GM12891 (cell line): ENCODE data around the gene YWHAB.

Source experiments
- POLR2AphosphoS5 ChIP-seq: IDR thresholded peaks from 2 replicates; pipeline ENCODE4 v1.6.1; 2011; ENCODE audit warnings: low read depth, low read length, control low read depth
- TAF1 ChIP-seq: IDR thresholded peaks from 2 replicates; pipeline ENCODE4 v1.6.1; 2011; ENCODE audit warnings: low read depth, low read length, control low read depth

DNA sequence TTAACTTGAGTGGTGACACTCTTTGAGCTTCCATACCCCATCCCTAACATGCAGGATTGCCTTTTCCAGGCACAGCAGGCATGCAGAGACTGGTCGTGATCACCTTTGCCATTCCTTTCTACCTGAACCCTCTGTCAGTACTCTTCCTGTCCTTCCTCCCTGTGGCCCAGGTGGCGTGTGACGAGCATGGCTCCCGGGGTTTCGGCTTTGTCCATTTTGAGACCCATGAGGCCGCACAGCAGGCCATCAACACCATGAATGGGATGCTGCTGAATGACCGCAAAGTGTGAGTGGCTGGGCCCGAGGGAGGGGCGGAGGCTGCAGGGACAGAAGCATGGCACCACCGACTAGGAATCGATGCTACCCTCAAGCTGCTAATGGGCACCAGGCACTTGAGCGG lies 31.1 kb downstream of the YWHAB start:
- TF ChIP-seq POLR2AphosphoS5, result no peak
- no peak for TF ChIP-seq TAF1
